Keratinocyte (primary cell): ENCODE data around the gene HOXC5. TPM values are rescaled to one million over a fixed set of nuclear protein-coding genes. Genes with fewer than 3 reads are reported as not detected.
A peak's percentile ranks its signal among the peaks of the same experiment; 100 is the strongest.

Source experiments
- DNase-seq: peaks from one replicate; pipeline ENCODE4 v3.0.0-alpha.2; 2011; ENCODE audit warnings: low read depth, missing footprints, low spot score
- FAIRE-seq: peaks from 2 replicates; lab custom pipeline; 2011; peaks lifted over from hg19 to GRCh38; lab: Jason Lieb, UNC
- H2AFZ ChIP-seq: 2 replicates; pipeline ENCODE4 v1.6.0; 2012; ENCODE audit warnings: low read length, control low read depth, inconsistent platforms; ENCODE audit not compliant: control insufficient read depth
- H3K27ac ChIP-seq: 2 replicates; pipeline ENCODE4 v1.5.1; 2011; ENCODE audit warnings: low read length; ENCODE audit not compliant: control insufficient read depth, insufficient read depth
- H3K27me3 ChIP-seq: 3 replicates; pipeline ENCODE4 v1.6.0; 2011; ENCODE audit warnings: low read length; ENCODE audit not compliant: control insufficient read depth, insufficient read depth; ENCODE audit errors: extremely low read depth
- H3K36me3 ChIP-seq, 2 experiments: 2 replicates in 1 of 2; 3 replicates in 1 of 2; pipeline ENCODE4 v1.5.1; 2011; ENCODE audit warnings: low read length in 2 of 2, mild to moderate bottlenecking in 1 of 2; ENCODE audit not compliant: control insufficient read depth in 2 of 2, insufficient read depth in 2 of 2; ENCODE audit errors: extremely low read depth in 1 of 2
- H3K4me1 ChIP-seq: 3 replicates; pipeline ENCODE4 v1.5.1; 2011; ENCODE audit warnings: low read length; ENCODE audit not compliant: control insufficient read depth, insufficient read depth; ENCODE audit errors: extremely low read depth
- H3K4me2 ChIP-seq: 3 replicates; pipeline ENCODE4 v1.6.0; 2011; ENCODE audit warnings: low read depth, low read length; ENCODE audit not compliant: control insufficient read depth, insufficient read depth; ENCODE audit errors: extremely low read depth
- H3K4me3 ChIP-seq, 3 experiments: fragments of 200-600 bp in 1 of 3; sonication (generic) in 1 of 3; 2 replicates in 2 of 3; 3 replicates in 1 of 3; pipeline ENCODE4 v1.5.1; 2011 to 2016; ENCODE audit warnings: low read length in 3 of 3, mild to moderate bottlenecking in 3 of 3, control low read depth in 2 of 3, inconsistent platforms in 1 of 3, low read depth in 1 of 3, mixed read lengths in 1 of 3, mixed run types in 1 of 3, moderate library complexity in 1 of 3; ENCODE audit not compliant: control insufficient read depth in 2 of 3, insufficient read depth in 2 of 3; ENCODE audit errors: extremely low read depth in 1 of 3
- H3K79me2 ChIP-seq: 2 replicates; pipeline ENCODE4 v1.6.0; 2012; ENCODE audit warnings: low read length; ENCODE audit not compliant: control insufficient read depth, insufficient read depth
- H3K9ac ChIP-seq: 3 replicates; pipeline ENCODE4 v1.6.0; 2011; ENCODE audit warnings: low read length; ENCODE audit not compliant: control insufficient read depth, insufficient read depth; ENCODE audit errors: extremely low read depth
- H3K9me1 ChIP-seq: 3 replicates; pipeline ENCODE4 v1.6.0; 2011; ENCODE audit warnings: low read length; ENCODE audit not compliant: control insufficient read depth, insufficient read depth; ENCODE audit errors: extremely low read depth
- H3K9me3 ChIP-seq: 2 replicates; pipeline ENCODE4 v1.5.1; 2012; ENCODE audit warnings: low read depth, low read length; ENCODE audit not compliant: control insufficient read depth
- H4K20me1 ChIP-seq: 3 replicates; pipeline ENCODE4 v1.6.0; 2011; ENCODE audit warnings: low read length; ENCODE audit not compliant: control insufficient read depth, insufficient read depth; ENCODE audit errors: extremely low read depth
- EZH2 ChIP-seq: IDR thresholded peaks from one replicate; pipeline ENCODE4 v1.6.1; 2012; ENCODE audit warnings: inconsistent platforms, mild to moderate bottlenecking, low read length, moderate library complexity
- dilution Hi-C: fragments of 300-500 bp; cut with MboI; formaldehyde crosslinking; loops from one replicate; pipeline ENCODE4 v1.7.0; 2020; ENCODE audit warnings: low sequenced_read_pairs; ENCODE audit not compliant: extremely low pct_ligation_motif_present
- polyA plus RNA-seq, 5 experiments: library from polyadenylated mRNA; depleted of rRNA in 3 of 5; stranded (reverse) in 3 of 5; stranded (forward) in 1 of 5; unstranded in 1 of 5; fragments of >200 nt; gene quantifications; 1 replicate in 1 of 5; 2 replicates in 3 of 5; 3 replicates in 1 of 5; pipeline versions ENCODE4 v1.2.1 to v1.2.3, GENCODE V29; 2011 to 2012; ENCODE audit warnings: missing spikeins in 2 of 5, low read depth in 1 of 5, low replicate concordance in 1 of 5
- TF ChIP-seq, protein P1 (sequence below), 3 experiments: IDR thresholded peaks in 1 of 3; conservative IDR thresholded peaks in 1 of 3; optimal IDR thresholded peaks in 1 of 3; 2 replicates in 2 of 3; 3 replicates in 1 of 3; pipeline versions ENCODE3 to v1.5.1; 2011; ENCODE audit warnings: low read length in 3 of 3, mild to moderate bottlenecking in 3 of 3, moderate library complexity in 2 of 3, control low read depth in 1 of 3, inconsistent platforms in 1 of 3; ENCODE audit not compliant: insufficient read depth in 2 of 3; ENCODE audit errors: extremely low read depth in 1 of 3

Gene HOXC5
- polyA plus RNA-seq, 1 donor (not counting 4 experiments of a cell fraction or from before 2014, with no cell fraction given) = 0.18 TPM

DNA sequence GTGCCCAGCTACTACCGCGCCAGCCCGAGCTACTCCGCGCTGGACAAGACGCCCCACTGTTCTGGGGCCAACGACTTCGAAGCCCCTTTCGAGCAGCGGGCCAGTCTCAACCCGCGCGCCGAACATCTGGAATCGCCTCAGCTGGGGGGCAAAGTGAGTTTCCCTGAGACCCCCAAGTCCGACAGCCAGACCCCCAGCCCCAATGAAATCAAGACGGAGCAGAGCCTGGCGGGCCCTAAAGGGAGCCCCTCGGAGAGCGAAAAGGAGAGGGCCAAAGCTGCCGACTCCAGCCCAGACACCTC is 47.2 kb upstream of the HOXC5 start:
- Histone ChIP-seq H3K27ac (peak overlapping the region; percentile 83), H3K27me3 (no peaks in the 10 kb centered on the region), H3K9me3 (no peaks in the 10 kb centered on the region), H3K4me3 (peak overlapping the region; percentile 73 to 91 (median 90)), H3K36me3 (peaks cover 0 to 1% of the 10 kb centered on the region in 2 experiments), H3K9me1 (no peaks in the 10 kb centered on the region), H3K4me1 (peaks cover 33% of the 10 kb centered on the region), H3K4me2 (peak overlapping the region; percentile 94), H3K9ac (peak overlapping the region; percentile 90), H4K20me1 (no peaks in the 10 kb centered on the region), H3K79me2 (peaks cover 67% of the 10 kb centered on the region), H2AFZ (peak overlapping the region; percentile 61)
- dilution Hi-C loops = no loop called here
- DNase-seq (no peak), FAIRE-seq (no peak)
- no peak for TF ChIP-seq EZH2
- TF ChIP-seq, protein P1, sequence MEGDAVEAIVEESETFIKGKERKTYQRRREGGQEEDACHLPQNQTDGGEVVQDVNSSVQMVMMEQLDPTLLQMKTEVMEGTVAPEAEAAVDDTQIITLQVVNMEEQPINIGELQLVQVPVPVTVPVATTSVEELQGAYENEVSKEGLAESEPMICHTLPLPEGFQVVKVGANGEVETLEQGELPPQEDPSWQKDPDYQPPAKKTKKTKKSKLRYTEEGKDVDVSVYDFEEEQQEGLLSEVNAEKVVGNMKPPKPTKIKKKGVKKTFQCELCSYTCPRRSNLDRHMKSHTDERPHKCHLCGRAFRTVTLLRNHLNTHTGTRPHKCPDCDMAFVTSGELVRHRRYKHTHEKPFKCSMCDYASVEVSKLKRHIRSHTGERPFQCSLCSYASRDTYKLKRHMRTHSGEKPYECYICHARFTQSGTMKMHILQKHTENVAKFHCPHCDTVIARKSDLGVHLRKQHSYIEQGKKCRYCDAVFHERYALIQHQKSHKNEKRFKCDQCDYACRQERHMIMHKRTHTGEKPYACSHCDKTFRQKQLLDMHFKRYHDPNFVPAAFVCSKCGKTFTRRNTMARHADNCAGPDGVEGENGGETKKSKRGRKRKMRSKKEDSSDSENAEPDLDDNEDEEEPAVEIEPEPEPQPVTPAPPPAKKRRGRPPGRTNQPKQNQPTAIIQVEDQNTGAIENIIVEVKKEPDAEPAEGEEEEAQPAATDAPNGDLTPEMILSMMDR (optimal IDR thresholded peaks at IDR 0.05 in 1 of 3, IDR thresholded peaks at IDR 0.05 in 1 of 3, conservative IDR thresholded peaks at IDR 0.05 in 1 of 3; ENCODE audit: extremely low read depth in 1 of 3, insufficient read depth in 2 of 3, low read length in 3 of 3) = no peak

DNA sequence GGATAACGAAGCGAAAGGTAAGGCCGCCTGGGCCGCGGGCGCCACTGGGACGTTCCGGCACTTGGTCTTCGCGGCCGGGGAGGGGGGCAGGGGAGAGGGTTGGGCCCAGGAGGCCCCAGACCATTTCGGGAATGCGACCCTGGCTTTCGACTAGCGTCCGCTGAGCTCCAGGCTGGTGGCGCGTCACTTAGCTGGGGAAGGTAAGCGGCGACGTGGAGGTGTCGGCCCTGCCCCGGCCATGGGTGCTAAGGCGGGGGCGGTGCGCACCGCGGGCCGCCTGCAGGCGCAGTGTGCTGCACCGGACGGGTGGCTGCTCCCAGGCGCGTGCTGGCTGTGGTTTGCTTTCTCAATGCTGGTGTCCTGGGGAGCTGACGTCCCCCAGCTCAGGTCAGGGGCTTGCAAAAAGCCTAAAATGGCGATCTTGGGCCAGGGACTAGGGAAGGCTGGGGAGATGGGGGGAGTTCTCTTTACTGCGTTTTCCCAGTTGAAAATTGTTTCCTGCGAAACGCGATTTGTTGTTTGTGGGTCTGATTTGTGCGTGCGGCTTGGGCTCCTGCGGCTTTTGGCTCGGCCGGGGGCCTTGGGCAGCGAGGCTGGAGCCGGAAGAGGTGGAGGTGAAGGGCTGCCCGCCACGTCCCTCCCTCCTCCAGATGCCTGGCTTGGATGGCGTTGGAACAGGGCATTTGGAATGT is 46.7 kb upstream of the HOXC5 start:
- H3K9ac ChIP-seq = peak overlapping the region; percentile 90
- peaks cover 72% of the 10 kb centered on the region for H3K79me2 ChIP-seq
- dilution Hi-C loops = no loop called here
- TF ChIP-seq EZH2 = no peak
- TF ChIP-seq, protein P1 (optimal IDR thresholded peaks at IDR 0.05 in 1 of 3, IDR thresholded peaks at IDR 0.05 in 1 of 3, conservative IDR thresholded peaks at IDR 0.05 in 1 of 3; ENCODE audit: extremely low read depth in 1 of 3, insufficient read depth in 2 of 3, low read length in 3 of 3) = no peak
- H3K4me1 ChIP-seq = peaks cover 33% of the 10 kb centered on the region
- no peaks in the 10 kb centered on the region for H3K9me3 ChIP-seq
- H4K20me1 ChIP-seq = no peaks in the 10 kb centered on the region
- peak overlapping the region; percentile 73 to 91 (median 90) for H3K4me3 ChIP-seq
- DNase-seq (no peak), FAIRE-seq (no peak)
- H2AFZ ChIP-seq = peak overlapping the region; percentile 61
- H3K36me3 ChIP-seq = peaks cover 0 to 2% of the 10 kb centered on the region in 2 experiments
- H3K9me1 ChIP-seq = no peaks in the 10 kb centered on the region
- peak overlapping the region; percentile 83 for H3K27ac ChIP-seq
- no peaks in the 10 kb centered on the region for H3K27me3 ChIP-seq
- peak overlapping the region; percentile 94 for H3K4me2 ChIP-seq
